ENCODE measurements around the gene P2RX3.
A peak's percentile ranks its signal among the peaks of the same experiment; 100 is the strongest.

P2RX3 gene

GRCh38 chr11:57399972-57400578 lies 61.9 kb downstream of the P2RX3 start:
- DNase-seq (ENCODE audit: low spot score) = no peak

GRCh38 chr11:57402188-57403002 lies 64.2 kb downstream of the P2RX3 start:
- DNase-seq (ENCODE audit: low spot score) = peak; percentile 66

DNA sequence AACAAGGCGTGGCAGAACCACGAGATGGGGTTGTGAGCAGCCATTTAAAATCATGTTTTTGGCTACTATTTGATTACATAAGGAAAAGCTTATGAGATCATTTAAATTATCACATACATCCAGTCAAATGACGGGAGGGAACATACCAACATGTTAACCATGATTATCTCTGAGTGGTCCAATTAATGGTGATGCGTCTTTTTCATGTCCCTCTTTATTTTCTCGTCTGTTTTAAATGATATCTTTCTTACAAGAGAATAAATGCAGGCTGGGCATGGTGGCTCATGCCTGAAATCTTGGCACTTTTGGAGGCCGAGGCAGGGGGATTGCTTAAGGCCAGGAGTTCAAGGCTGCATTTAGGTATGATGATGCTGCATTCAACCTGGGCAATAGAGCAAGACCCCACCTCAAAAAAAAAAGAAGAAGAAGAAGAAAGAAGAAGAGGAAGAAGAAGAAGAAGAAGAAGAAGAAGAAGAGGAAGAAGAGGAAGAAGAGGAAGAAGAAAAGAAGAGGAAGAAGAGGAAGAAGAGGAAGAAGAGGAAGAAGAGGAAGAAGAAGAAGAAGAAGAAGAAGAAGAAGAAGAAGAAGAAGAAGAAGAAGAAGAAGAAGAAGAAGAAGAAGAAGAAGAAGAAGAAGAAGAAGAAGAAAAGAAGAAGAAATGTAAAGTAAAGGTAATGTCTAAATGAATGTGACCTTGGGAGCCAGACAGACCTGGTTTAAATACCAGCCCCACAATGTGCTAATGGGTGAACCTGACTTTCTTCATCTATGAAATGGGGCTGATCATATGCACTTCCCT lies 65.0 kb downstream of the P2RX3 start:
- DNase-seq (ENCODE audit: low spot score) = peak; percentile 65

DNA sequence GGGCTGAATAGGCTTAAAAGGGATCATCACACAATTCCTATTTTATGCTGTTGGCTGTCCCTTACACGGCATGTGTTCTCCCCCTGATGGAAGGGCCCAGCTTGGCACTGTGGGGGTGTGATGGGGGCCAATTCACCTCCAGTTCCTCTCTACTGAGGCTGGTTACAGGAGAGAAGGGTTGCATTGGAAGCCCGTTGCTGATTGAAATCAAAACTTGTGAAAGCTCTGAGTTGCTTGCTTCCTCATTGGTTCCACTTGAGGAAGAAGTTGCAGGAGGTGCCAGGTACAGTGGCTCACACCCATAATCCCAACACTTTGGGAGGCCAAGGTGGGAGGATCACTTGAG lies 65.6 kb downstream of the P2RX3 start:
- no peak for DNase-seq (ENCODE audit: low spot score)

DNA sequence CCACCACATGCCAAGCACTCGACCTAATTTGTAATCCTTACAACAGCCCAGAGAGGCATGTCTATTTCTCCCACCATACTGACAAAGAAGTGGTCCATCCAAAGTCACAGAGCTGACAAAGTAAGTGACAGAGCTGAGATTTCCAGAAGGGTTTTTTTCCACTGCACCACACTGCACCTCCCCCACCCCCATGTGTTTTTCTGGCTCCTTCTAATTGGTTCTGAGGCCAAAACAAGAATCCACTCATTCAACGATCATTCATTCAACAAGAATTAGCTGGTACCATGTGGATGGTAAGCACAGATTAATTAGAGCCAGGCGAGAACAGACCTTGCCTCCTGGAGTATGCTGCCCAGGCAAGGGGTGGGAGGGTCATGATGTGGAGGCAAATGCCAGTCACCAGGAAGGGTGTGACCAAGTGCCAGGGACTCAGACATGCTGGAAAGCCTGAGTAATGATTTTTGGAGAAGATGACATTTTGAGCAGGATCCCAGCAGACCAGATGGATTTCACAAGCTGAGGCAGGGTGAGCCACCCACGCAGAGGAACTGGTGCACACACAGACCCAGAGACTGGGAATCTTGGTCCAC lies 67.2 kb downstream of the P2RX3 start:
- DNase-seq (ENCODE audit: low spot score) = no peak

DNA sequence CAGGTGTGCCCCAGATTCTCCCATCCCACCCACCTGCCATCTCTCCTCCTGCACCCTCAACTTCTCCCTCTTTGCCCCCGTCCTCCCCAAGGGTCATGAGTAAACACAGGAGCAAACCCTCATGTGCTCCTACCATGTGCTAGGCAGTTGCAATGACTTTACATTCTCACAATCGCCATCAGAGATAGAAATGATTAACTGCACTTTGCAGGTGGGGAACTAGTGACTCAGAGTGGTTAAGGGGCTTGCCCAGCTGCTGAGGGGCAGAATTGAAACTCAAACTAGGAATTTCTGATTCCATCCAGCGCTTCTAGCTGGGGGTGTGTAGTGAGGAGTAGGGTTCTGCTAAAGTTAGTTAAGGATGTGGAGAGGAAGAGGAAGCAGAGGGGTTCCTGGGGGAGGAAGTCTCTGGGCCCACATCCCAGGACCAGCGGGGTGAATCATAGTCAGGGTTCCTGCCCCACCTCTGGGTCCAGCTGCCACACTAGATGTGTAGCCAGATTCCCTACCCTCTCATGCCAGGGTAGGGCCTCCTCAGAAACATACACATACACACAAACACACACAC lies 68.3 kb downstream of the P2RX3 start:
- DNase-seq (ENCODE audit: low spot score) = no peak

- DNase-seq (ENCODE audit: low spot score) = no peak
These were observed 69.1 kb downstream of the P2RX3 start for GRCh38 chr11:57407010-57407920.

- DNase-seq (ENCODE audit: low spot score) = no peak
These were observed 69.9 kb downstream of the P2RX3 start for GRCh38 chr11:57407941-57408475.

DNA sequence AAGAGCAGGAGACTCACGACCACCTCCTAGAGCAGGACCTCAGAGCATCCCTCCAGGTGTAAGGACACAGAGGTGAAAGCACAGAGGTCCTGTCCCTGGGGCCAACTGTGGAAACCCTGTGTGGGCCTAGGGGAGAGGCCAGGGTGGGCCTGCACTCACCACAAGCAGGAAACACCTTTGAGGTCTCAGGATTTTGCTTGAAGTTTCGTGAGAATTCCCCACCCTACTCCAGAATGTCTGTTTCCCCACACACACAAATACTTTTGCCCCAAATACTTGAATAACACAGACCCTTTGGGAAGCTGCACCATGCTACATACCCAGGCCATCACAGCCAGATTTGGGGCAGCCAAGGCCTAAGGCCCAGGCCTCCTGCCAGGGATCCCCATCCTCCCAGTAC lies 70.6 kb downstream of the P2RX3 start:
- DNase-seq (ENCODE audit: low spot score) = no peak

- DNase-seq (ENCODE audit: low spot score) = no peak
These were observed 71.4 kb downstream of the P2RX3 start for GRCh38 chr11:57409321-57410100.

DNA sequence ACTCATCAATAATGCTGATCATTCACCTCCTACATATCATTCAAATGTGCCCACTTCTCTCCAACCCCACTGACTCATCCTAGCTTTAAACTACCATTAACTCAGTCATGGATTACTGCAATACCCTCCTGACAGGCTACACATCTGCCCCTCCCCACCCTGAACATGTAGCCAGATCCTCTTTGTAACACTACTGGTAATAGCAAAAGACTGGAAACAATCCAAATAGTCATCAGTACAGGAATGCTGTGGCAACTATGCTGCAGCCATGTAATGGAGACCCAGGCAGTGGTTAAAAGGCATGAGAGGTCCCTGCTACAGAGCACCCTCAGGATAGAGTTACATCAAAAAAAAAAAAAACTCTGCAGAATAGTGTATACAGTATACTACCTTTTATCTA lies 72.1 kb downstream of the P2RX3 start:
- no peak for DNase-seq (ENCODE audit: low spot score)

- no peak for DNase-seq (ENCODE audit: low spot score)
These were observed 75.5 kb downstream of the P2RX3 start for GRCh38 chr11:57413681-57414080.

DNA sequence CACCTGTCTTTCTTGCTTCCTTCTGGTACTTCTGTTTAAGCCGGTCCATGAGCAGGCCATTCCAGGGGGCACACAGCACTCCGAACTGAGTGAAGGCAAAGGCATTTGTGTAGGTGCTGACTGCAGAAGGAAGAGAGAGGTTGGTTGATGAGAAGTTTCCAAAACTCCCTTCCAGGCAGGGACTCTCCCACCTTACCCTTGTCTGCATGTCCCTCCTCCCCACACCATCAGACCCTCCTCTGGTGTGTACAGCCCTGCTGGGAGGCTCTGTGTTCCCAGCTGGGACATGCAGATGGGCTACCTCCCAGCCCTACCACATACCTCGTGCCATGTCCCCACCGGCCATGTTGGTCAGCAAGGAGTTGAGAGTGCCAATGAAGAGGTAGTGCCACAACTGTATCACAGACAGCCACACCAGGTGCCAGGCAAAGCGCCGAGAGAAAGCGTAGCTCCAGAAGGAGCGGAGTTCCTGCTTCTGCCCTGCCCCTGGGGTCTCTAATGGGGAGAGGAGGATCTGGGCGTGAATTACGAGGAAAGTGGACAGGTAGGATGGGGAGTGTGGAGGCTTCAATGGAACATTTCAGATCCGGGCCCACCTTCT lies 76.6 kb downstream of the P2RX3 start:
- no peak for DNase-seq (ENCODE audit: low spot score)

- DNase-seq (ENCODE audit: low spot score) = no peak
These were observed 78.3 kb downstream of the P2RX3 start for GRCh38 chr11:57416436-57416835.

- no peak for DNase-seq (ENCODE audit: low spot score)
These were observed 78.9 kb downstream of the P2RX3 start for GRCh38 chr11:57417056-57417455.

GRCh38 chr11:57418131-57418530 lies 80.0 kb downstream of the P2RX3 start:
- DNase-seq (ENCODE audit: low spot score) = no peak

DNA sequence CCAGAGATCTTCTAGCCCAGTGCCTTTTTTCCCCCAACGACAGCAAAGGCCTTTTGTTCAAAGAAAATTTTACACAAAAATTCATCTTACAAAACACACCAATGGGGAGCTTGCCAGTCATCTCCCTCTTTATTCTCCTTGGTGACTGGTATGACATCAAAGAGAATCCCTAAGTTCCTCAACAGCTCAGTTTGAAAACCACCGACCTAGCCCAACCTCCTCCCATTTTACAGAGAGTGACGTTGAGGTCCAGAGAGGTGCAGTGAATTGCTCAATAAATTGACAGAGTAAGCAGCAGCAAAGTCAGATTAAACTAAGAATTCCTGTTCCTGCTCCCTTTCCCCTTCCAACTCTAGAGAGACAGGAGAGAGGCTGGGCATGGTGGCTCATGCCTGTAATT lies 81.0 kb downstream of the P2RX3 start:
- no peak for DNase-seq (ENCODE audit: low spot score)

DNA sequence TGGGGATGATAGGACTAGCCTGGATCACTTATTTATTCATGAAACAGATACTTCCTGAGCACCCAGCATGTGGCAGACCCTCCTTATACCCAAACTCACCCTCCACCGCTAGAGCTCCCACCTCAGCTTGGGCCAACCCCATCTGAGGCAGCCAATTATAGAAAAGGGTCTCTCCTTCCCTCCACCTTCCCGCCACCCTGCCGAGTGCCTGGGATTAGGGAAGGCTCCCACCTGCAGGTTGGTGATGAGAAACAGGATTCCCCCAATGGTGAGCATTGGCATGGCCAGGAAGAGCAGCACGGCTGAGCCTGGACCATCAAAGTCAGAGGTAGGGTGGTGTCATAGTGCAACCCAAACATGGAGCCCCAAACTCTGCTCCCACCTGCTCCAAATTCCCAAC lies 82.9 kb downstream of the P2RX3 start:
- no peak for DNase-seq (ENCODE audit: low spot score)

DNA sequence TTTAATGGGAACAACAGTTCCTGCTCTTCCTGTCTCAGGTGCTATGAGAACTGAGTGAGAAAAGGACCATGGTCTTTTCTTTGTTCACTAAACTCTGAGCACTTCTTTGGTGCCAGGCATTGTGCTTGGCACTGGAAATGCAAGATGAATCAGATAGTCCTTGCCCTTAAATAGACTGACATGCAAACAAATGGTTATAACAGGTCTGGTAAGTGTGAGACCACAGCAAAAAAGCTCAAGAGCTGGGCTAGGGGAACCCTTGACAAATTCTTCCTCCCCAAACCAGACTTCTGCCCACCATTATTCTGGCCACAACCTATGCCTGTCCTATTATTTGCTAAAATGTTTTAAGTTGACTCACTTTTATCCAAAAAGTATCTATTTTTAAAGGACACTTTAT lies 83.7 kb downstream of the P2RX3 start:
- no peak for DNase-seq (ENCODE audit: low spot score)

Data from hematopoietic multipotent progenitor cell treated with erythropoietin and hydrocortisone succinate and interleukin-3 and kit ligand, for 15 days (in vitro differentiated cells).